ENCODE data around the gene TEX22. TPM values are rescaled to one million over a fixed set of nuclear protein-coding genes. Genes with fewer than 3 reads are reported as not detected.
A peak's percentile ranks its signal among the peaks of the same experiment; 100 is the strongest.

TEX22 gene
- total RNA-seq, 1 donor from 2014 or later, result 6.0 TPM

GRCh38 chr14:105381446-105382342 lies 16.6 kb upstream of the TEX22 start:
- DNase-seq (ENCODE audit: low spot score), result no peak
- intact Hi-C loops (cut with DNase I), result no loop called here
- no peak for ATAC-seq

DNA sequence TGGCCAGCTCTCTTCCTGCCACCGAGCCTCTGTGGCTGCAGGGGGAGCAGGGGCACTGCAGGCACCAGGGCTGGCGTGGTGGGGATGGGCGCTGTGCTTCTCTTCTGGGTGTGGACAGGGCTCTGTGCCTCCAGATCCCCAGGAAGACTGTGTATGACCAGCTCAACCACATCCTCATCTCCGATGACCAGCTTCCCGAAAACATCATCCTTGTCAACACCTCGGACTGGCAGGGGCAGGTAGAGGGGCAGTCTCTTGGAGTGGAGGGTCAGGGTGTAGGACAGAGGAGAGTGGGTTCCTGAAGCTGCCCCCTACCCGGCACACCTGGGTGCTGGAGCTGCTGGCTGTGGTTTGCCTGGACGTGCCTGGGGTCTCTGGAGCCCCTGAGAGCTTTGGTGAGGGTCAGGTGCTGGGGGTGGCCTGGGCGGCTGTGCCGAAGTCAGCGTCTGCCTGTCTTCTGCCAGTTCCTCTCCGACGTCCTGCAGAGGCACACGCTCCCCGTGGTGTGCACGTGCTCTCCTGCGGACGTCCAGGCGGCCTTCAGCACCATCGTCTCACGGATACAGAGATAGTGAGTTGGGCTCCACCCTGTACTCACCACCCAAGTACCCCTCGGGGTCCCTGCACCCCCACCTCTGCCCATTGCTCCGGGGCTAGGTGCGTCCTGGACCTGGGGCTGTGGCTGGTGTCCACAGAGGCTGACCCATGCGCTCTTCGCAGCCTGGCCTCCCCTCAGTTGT lies 15.8 kb upstream of the TEX22 start:
- intact Hi-C loops (cut with DNase I), result no loop called here
- ATAC-seq, result no peak
- no peak for DNase-seq (ENCODE audit: low spot score)

GRCh38 chr14:105383083-105383730 lies 15.1 kb upstream of the TEX22 start:
- no peak for DNase-seq (ENCODE audit: low spot score)
- intact Hi-C loops (cut with DNase I), result no loop called here
- ATAC-seq, result no peak

GRCh38 chr14:105384041-105384557 lies 14.2 kb upstream of the TEX22 start:
- ATAC-seq (no peak), DNase-seq (ENCODE audit: low spot score) (no peak)
- intact Hi-C loops (cut with DNase I), result no loop called here

- ATAC-seq (no peak), DNase-seq (ENCODE audit: low spot score) (no peak)
- intact Hi-C loops (cut with DNase I), result no loop called here
These were observed 13.6 kb upstream of the TEX22 start for GRCh38 chr14:105384605-105385321.

DNA sequence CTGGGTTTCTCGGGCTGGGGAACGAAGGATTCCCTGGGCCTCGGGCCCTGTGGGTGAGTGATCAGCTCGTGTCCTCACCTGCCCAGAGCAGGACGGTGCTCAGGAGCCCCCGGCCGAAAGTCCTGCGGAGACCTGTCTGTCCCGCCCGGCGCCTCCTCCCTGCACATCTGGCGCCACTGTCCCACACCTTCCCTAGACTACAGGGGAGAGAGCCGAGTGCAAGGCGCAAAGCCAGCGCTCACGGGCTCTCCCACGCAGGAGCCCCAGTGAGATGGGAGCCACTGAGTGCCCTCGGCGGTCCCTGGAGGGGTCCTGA lies 13.1 kb upstream of the TEX22 start:
- intact Hi-C loops (cut with DNase I), result no loop called here
- DNase-seq (ENCODE audit: low spot score), result no peak
- ATAC-seq, result no peak

DNA sequence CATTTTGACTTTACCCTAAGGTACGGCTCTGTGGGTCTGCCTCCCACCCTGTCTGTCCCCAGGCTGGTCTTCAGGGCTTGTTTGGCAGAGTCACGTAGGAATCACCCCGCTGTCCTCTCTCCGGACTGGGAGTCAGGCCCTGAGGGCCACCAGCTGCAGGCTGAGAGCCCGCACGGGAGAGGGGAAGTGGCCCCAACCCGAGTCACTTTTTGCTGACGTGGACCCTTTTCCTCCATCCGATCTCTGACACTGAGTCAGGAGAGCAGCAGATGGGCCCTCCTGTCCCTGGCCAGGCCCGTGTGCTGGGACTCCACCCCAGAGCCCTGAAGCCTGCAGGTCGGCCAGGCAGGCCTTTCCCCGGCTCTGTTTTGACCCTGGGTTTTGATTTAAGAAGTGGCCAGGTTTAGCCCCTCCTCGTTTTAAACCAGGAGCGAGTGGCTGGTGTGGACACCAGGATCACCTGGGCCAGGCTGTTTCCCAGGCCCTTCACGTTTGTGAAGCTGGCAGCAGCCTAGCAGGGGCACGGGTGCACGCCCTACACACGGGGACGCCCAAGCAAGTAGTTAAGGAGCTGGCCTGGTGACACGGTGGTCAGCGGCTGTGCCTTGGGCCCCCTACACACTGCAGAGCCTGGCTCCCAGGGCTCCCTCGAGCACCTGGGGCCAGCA lies 12.5 kb upstream of the TEX22 start:
- DNase-seq (ENCODE audit: low spot score), result peak; percentile 63
- intact Hi-C loops (cut with DNase I), result no loop called here
- peak; percentile 29 for ATAC-seq

DNA sequence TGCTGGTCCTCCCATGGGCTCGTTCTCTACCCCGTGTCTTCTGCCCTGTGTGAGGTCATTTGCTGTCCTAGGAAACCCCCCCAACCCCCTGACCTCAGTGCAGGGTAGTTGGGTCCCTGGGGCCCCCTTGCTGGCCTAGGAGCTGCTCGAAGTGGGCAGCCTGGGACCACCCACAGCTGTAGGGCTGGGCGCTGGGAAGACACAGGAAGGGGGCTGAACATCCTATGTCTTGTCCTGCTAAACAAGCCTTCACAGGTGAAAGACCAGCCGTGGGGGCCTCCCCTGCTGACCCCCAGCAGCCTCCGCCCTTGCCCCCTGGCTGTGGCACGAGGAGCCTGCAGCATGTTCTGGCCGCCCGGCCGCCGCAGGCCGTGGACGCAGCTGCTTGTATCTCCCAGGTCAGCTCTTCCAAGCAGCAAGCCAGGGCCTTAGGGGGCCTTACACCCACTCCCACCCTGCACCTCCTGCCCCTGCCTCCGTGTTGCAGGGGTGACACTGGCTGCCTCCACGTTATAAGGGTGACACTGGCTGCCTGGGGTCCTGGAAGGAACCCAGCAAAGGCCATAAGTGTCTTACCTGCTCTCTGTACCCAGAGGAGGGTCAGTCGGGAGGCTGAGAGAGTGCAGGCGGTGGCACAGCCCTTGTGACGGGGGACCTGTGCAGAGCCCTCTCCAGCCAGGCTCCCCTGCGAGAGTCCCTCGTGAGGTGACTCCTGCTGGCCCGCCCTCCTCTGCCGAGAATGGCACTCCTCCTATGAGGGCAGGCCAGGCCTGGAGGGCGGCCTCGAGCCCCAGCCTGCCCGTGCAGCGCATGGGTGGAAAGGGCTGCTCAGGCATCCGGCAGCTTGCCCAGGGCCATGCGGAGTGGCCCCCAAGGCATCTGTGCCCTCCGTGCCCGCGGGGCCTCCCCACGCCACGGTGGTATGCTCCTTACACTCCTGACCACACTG lies 11.5 kb upstream of the TEX22 start:
- ATAC-seq, result no peak
- no peak for DNase-seq (ENCODE audit: low spot score)
- intact Hi-C loops (cut with DNase I), result no loop called here

- ATAC-seq (no peak), DNase-seq (ENCODE audit: low spot score) (no peak)
- intact Hi-C loops (cut with DNase I), result no loop called here
These were observed 10.8 kb upstream of the TEX22 start for GRCh38 chr14:105387530-105387922.

DNA sequence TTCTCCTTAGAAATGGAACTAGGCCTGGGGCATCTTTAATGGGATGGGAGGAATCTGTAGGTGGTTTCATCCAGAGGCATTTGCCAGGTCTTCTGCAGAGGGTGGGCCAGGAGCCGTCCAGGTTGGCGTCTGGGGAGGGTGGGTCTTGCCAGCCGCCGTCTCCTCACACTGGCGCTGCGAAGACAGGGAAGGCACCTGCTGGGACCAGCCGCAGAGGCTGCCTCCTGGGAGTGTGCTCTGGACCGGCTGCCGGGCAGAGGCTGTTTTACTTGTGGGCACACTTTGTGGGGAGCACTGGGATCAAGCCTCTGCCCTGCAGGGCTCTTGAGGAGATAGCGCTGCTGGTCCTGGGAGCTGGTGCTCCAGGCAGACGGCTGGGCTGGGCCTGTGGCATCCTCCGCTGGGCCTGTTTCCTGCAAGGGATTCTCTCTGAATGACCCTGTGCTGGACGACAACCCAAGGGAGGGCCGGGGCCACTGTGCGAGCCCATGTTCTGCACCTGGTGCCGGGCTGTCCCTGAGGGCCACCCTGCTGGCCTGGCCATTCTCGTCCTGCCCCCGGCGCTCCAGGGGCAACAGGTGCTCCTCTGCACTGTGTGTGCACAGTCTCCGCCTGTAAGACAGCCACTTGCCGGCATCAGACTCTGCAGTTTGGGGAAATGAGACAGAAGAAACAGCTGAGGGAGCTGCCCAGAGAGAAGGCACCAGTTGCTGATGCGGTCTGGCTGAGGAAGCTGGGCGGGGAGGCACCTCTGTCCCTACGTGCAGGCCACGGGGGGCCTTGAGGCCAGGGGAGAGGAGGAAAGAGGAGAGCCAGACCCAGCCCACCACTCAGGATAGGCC lies 10.0 kb upstream of the TEX22 start:
- no peak for DNase-seq (ENCODE audit: low spot score)
- ATAC-seq, result peak; percentile 18
- intact Hi-C loops (cut with DNase I), result no loop called here

DNA sequence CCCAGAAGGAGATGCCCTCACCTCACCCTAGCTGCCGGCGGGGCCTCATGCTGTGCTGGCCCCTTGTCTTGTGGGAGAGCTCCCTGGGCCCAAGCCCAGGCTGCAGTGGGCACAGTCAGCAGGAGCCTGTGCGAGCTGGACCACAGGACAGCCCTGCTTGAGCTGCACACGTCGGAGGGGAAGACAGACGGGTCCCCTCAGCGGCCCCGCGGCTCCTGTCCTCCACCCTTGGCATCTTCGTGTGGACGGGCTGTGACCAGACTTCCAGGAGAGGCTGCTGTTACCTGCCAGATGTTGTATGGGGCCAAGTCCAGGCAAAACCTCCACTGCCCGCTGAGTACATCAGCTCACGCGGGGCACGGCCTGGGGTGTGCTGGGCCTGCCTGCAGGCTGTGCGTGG lies 9.4 kb upstream of the TEX22 start:
- ATAC-seq, result no peak
- intact Hi-C loops (cut with DNase I), result no loop called here
- no peak for DNase-seq (ENCODE audit: low spot score)

DNA sequence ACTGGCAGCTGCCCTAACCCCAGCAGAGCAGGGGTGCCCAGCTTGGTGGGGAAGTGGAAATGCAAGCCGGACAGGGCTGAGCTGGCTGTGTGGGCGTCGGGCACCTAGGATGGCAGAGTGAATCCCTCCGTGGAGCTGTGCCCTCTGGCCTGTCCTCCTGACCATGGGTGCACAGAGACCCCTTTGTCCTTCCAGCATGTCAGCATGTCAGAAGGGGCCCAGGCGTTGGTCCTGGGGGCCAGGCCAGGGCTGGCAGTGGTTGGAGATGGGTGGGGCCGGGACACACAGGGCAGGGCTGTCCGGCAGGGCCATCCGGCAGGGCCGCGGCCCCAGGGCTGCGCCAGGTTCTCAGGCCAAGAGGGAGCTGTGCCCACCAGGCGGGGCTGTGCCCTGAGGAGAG lies 8.8 kb upstream of the TEX22 start:
- ATAC-seq (peak; percentile 11), DNase-seq (ENCODE audit: low spot score) (no peak)
- intact Hi-C loops (cut with DNase I), result no loop called here

DNA sequence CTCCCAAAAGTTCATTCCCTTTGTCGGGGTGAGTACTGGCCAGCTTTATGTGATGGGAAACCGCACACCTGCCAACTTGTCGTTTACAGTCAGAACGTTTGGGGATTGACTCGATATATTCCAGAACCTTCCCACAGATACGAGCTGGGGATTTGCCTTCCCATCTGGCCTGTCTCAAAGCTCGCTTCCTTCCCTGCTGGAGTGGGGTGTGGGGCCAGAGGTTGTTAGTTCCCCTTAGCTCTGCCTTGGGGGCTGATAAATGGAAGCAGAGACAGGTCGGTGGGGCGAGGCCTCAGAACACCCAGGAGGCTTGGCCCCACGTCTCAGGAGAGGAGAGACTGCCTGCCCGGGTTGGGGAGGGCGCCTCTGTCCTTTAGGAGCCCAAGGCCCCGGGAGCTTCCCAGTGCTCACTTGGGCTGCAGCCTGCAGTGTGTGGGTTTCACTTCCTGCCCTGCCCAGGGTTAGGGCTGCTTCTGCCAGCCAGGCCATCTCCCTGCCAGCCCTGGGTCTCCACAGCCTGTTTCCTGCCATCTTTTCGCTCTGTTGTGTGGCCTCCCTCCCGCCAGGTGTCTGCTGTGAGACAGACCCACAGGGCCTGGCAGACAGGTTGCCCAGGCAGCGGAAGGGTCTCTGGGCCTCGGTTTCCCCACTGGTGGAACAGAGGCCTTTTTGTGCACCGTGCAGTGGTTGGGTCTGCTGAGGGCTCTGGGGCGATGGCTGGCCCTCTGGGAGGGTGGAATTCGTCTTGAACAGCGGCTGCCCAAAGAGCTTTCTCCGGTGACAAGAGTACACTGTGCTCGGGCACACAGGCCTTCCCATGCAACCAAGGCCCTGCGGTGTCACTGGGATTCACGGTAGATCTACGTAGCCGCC lies 8.1 kb upstream of the TEX22 start:
- intact Hi-C loops (cut with DNase I), result no loop called here
- peak; percentile 34 for ATAC-seq
- no peak for DNase-seq (ENCODE audit: low spot score)

- intact Hi-C loops (cut with DNase I), result no loop called here
- DNase-seq (ENCODE audit: low spot score) (no peak), ATAC-seq (no peak)
These were observed 7.4 kb upstream of the TEX22 start for GRCh38 chr14:105390849-105391500.

- intact Hi-C loops (cut with DNase I), result no loop called here
- no peak for ATAC-seq
These were observed 6.8 kb upstream of the TEX22 start for GRCh38 chr14:105391541-105391940.

More at GRCh38 chr14:105391541-105391940, 6.8 kb upstream of the TEX22 start:
- DNase-seq (ENCODE audit: low spot score), result no peak
